CD4-positive, alpha-beta T cell treated with Interleukin-6 for 4 hours (primary cell): ENCODE data around the gene TFF3.

Source experiments
- DNase-seq: peaks from one replicate; pipeline ENCODE4 v3.0.0-alpha.2; 2020; ENCODE audit warnings: mixed read lengths

Gene TFF3

DNA sequence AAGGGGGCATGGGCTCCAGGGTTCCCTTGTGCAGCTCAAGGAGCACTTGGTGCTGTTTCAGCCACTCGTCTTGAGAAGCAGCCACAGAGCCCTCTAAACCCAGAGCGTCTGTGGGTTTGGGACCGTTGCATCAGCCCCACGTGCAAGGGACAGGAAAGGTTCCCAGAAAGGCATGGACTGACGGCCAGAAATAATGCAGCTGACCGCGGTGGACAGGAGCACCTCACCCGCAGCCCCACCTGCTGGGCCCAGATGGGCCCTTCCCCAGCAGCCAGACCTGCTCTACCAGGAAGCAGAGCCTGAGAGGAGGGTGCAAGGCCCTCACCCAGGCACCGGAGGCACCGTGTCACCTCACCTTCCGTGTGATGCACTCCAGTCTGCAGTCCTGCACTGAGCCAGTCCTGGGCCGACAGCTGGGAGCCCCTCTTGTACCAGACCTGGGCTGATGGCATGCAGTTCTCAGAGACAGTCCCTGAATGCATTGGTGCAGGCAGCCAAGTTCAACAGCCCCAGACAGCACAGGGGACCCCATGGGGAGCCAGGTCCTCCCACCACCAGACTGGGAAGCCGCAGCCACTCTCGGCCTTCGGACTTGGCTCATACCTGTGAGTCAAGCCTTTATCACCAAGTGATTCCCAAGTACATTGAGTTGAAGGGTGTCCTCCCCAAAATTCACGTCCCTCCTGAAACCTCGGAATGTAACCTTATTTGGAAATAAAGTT lies 4.8 kb upstream of the TFF3 start:
- no peak for DNase-seq

GRCh38 chr21:42319376-42319775 lies 4.2 kb upstream of the TFF3 start:
- DNase-seq, result no peak

GRCh38 chr21:42317826-42318746 lies 2.9 kb upstream of the TFF3 start:
- DNase-seq, result no peak

GRCh38 chr21:42317341-42317741 lies 2.1 kb upstream of the TFF3 start:
- no peak for DNase-seq

DNA sequence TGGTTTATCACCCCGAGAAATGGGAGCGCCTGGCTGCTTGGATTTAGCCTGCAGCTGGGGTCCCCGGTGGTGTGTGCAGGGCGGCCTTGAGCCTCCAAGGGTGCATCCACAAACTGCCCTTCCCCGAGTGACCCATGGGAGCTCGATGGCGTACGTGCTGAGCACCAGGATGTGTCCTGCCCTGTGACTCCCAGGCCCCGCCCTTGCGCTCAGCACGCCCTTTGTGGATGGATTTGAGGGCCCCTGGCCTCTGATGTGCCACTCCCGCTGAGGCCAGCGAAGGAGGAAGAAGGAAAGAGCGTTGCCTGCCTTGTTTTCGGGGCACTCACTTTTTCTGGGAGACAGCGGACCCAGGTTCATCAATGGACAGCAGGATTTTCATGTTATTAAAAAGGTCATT lies 1.7 kb upstream of the TFF3 start:
- no peak for DNase-seq

DNA sequence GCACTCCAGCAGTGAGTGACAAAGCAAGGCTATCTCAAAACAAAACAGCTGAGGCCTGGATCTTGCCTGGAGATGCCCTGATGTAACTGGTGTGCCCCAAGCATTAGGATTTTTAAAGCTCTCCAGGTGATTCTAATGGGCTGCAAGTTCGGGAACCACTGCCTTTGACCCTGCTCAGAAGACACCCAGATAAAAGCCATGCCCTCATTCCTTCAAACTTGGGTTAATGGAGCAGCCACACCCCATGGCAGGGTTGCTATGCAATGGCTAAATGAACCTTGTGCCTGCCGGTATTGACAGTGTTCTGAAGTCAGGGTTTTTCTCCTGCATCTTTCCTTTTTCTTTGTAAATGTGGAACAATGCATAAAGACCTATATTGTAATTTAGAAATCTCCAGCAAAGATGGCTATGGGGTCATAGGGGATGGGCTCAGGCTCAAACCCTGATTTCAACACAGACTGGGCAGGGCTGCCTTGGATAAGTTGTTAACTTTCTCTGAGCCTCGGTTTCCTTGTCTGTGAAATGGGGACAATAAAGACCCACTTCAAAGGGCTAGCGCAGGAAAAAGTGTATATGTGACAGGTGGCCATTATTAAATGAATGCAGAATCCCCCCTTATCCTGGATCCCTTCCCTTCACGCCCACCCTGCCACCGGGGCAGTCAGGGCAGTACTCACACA lies 453 bp downstream of the TFF3 start:
- DNase-seq, result no peak

DNA sequence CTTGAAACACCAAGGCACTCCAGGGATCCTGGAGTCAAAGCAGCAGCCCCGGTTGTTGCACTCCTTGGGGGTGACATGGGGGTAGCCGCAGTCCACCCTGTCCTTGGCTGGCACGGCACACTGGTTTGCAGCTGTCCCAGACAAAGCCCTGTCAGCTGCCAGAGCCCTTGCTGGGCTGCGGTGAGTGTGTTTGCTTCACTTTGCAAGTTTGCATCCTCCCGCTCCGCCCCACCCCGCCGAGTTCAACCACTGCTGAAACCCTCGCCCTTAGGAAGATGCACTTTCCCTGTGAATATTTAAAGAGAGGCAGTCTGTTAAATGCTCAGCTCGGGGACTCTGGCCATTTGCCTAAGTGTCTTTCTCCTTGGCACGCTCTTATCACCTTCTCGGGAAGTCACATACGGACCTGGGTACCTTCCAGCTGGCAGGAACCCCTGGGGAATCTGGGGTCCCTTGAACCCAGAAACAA lies 1.7 kb downstream of the TFF3 start:
- no peak for DNase-seq

- no peak for DNase-seq
These were observed 2.5 kb downstream of the TFF3 start for GRCh38 chr21:42312626-42313104.

- DNase-seq, result no peak
These were observed 3.2 kb downstream of the TFF3 start for GRCh38 chr21:42311816-42312625.

DNA sequence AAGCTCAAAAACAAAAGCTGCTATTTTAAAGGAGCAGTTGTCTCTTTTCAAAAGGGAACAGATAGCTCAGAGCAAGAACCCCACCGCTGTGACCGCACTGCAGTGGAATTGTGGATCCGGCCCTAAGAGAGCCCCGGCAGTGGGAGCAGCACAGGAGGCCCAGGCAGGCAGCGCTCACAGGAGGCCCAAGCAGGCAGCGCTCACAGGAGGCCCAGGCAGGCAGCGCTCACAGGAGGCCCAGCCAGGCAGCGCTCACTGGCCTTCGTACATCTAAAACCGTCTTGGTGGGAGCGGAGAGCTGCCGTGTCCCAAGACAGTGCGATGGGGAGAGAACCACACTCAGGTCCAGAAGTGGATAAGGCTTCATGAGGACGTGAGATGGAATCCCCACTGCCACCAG lies 4.0 kb downstream of the TFF3 start:
- DNase-seq, result no peak

DNA sequence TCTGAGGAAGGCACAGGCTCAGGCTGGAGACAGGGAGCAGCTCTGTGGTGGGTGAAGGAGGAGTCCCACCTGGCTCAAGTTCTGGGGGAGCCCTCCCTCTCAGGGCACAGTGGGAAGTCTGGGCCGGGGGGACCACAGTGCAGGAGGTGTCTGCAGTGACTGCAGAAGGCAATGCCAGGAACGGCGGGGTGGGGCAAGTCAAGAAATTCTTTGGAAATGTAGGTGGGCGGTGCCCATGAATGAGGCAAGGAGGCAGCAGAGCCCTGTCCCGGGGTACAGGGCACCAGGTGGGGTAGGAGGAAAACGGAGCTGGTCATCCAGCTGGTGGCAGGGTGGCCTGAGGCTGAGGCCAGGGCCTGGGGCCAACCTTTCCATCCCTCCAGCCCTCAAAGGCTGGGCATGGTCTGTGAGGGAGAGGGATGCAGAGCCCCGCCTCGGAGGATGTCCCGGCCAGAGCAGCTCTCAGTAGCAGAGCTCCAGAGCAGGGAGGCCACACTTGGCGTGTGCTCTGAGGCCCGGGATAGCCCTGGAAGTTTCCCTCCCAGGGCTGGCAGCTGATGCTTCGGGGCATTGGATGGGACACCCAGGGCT lies 4.7 kb downstream of the TFF3 start:
- no peak for DNase-seq

DNA sequence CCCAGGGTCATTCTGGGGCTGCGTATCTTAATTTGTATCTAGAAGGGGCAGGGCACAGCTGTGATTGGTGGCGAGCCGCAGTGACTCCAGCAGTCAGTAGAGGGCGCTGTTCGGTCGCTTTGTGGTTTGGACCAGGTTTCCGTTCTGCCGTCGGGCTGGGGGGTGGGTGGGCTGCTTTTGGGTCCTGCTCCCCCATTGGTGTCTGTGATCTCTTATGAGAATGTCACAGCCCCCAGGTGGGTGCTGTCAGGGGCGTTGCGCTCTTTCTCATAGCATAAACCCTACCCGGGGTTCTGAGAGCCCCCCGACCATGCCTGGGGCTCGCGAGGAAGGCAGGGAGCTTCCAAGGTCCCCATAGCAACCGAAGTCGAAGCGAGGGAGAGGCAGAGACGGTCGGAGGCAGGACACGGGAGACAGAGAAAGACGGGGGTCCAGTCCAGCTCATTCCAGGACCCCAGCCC lies 5.4 kb downstream of the TFF3 start:
- peak; percentile 74 for DNase-seq

DNA sequence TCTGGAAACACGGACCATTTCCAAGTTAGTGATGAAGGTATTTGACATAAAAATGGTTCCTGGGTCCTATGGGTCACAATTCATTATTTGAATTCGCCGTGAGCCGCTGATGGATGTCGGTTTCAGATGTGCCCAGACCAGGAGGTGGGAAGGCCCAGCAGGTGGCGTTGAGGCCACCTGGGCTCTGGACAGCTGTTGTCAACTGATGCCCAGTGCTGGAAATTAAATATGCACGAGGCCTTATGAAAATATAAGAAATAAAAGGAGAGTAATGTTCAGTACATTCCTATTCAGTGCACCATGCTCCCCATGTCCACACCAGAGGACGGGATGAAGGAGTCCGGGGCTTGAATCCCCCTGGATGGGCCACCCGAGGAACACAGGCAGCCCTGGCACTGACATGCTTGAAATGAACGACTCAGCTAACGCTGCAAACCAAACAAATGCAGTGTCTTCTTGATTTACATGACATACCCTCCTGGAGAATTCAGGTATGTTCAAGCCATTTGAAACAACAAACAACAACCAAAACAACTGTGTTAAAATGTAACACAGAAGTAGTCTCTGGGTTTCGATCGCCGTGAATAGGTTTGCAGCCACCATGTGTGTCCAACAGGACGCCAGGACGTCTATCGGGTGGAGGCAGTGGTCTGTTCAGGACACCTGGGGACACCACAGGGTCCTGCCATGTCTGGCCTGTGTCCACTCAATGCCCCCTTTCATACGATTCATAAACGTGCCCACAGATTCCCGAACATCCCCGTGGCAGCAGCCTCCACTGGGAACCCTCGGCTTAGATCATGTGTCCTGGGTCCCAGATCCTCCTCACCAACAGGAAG lies 6.1 kb downstream of the TFF3 start:
- DNase-seq, result no peak

GRCh38 chr21:42308161-42308913 lies 6.9 kb downstream of the TFF3 start:
- no peak for DNase-seq

DNA sequence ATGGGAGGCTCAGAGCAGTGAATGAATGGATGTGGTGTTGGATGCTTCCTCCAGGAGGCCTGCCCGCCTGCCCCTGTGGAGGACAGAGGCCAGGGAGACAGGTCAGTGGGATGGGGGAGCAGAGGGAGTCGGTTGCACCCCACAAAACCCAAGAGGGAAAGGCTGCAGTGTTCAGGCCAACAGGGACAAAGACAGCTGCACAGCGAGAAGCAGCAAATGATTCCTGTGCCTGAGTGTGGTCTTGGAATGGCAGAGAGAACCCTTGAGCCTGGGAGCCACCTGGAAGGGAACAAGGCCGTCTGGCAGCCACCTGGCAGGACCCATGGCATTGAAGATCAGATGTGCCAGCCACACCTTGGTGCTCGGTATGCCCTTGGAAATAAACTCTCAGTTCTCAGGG lies 8.1 kb downstream of the TFF3 start:
- no peak for DNase-seq

- no peak for DNase-seq
These were observed 8.7 kb downstream of the TFF3 start for GRCh38 chr21:42306366-42307035.

- DNase-seq, result no peak
These were observed 9.5 kb downstream of the TFF3 start for GRCh38 chr21:42305707-42306147.

GRCh38 chr21:42304556-42305454 lies 10.4 kb downstream of the TFF3 start:
- DNase-seq, result no peak
